Stimulated activated CD4-positive, alpha-beta T cell treated with anti-CD3 and anti-CD28 coated beads, Interleukin-1b, Interleukin-23, amount 100 ng/mL, for 24 hours (primary cell): ENCODE data around the gene PRR23C.

ENCODE experiments used
- DNase-seq, 4 experiments: peaks; one replicate each; pipeline ENCODE4 v3.0.0-alpha.2; 2020; ENCODE audit warnings: low read depth in 4 of 4, low spot score in 1 of 4

PRR23C gene

DNA sequence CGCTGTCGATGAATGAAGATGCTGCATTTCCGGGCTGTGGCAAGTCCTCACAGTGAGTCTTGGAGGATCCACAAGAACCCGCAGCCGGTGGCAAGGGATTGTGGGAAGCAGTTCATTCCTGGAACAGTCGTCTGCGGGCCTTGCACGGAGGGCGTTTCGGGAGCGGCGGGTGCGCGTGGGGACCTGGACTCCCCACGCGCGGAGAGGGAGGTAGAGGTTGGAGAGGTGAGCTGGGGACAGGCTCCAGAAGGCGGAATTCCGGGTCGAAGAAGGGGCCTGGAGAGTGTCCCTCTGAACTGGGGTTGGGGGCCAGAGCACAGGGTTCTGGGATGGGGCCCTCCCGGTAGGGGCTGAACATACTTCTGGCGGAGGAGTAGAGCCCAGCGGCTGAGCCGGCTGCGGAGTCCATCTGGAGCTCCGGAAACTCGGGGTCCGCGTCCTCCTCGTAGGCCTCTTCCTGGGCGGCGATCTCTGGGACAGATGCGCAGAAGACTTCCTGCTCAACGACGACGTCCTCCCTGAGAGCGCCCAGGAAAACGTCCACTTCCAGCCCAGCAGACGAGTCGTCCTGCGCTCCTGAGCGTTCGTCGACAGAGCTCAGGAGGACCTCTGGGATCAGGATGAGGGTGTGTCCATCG lies 39.2 kb downstream of the PRR23C start:
- no peak for DNase-seq

DNA sequence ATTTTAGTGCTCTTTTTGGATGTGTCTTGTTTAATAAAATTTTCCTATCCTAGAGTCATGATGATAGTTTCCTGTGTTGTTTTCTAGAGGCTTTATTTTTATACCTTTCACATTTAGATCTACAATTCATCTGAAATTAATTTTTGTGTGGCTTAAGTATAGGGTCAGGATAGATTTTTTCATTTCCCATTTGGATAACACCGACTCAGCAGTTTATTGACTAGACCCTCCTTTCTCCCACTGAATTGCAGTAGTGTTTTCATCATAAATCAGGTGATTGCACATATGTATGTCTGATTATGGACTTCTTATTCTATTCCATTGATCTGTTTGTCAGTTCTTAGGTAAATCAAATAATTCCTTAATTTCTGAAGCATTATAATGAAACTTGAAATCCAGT lies 49.0 kb downstream of the PRR23C start:
- DNase-seq = no peak
